Spleen (tissue), 11 donors: ENCODE data around the gene ZSCAN1. TPM values are rescaled to one million over a fixed set of nuclear protein-coding genes. Genes with fewer than 3 reads are reported as not detected.

Experiments used
- DNase-seq: peaks from one replicate; pipeline ENCODE4 v3.0.0-alpha.2; 2020
- H3K27ac ChIP-seq, 8 donors: fragments of 200-600 bp; sonication (generic) in 7 of 8; 1 replicate in 4 of 8; 2 replicates in 4 of 8; pipeline versions ENCODE4 v1.5.0 to v1.8.0; 2016 to 2021; ENCODE audit warnings: inconsistent platforms in 4 of 8, mild to moderate bottlenecking in 4 of 8, moderate library complexity in 1 of 8
- H3K27me3 ChIP-seq, 7 donors: fragments of 200-600 bp; sonication (generic) in 6 of 7; replicated peaks in 1 of 7; 1 replicate in 4 of 7; 2 replicates in 3 of 7; pipeline versions ENCODE4 v1.5.0 to v1.8.0; 2016 to 2021; ENCODE audit warnings: inconsistent platforms in 3 of 7, mild to moderate bottlenecking in 1 of 7
- H3K36me3 ChIP-seq, 6 donors: fragments of 200-600 bp; sonication (generic) in 5 of 6; 1 replicate in 4 of 6; 2 replicates in 2 of 6; pipeline versions ENCODE4 v1.5.0 to v1.8.0; 2016 to 2021; ENCODE audit warnings: inconsistent platforms in 2 of 6
- H3K4me1 ChIP-seq, 6 donors: fragments of 200-600 bp; sonication (generic) in 5 of 6; 1 replicate in 3 of 6; 2 replicates in 3 of 6; pipeline versions ENCODE4 v1.5.0 to v1.8.0; 2016 to 2021; ENCODE audit warnings: inconsistent platforms in 3 of 6
- H3K4me3 ChIP-seq, 8 donors: fragments of 200-600 bp; sonication (generic) in 7 of 8; 1 replicate in 4 of 8; 2 replicates in 4 of 8; pipeline versions ENCODE4 v1.5.0 to v1.8.0; 2016 to 2021; ENCODE audit warnings: inconsistent platforms in 4 of 8, mild to moderate bottlenecking in 4 of 8, moderate library complexity in 2 of 8
- H3K9me3 ChIP-seq, 8 donors: fragments of 200-600 bp; sonication (generic) in 7 of 8; 1 replicate in 4 of 8; 2 replicates in 4 of 8; pipeline versions ENCODE4 v1.5.0 to v1.8.0; 2016 to 2021; ENCODE audit warnings: inconsistent platforms in 4 of 8
- POLR2A ChIP-seq, 3 donors: fragments of 450-650 bp; IDR thresholded peaks; one replicate each; pipeline ENCODE4 v1.5.1; 2017; ENCODE audit warnings: antibody characterized with exemption in 3 of 3, mild to moderate bottlenecking in 1 of 3
- POLR2AphosphoS5 ChIP-seq, 3 donors: sonication (generic); formaldehyde crosslinking; IDR thresholded peaks; one replicate each; pipeline ENCODE4 v1.5.1; 2017; ENCODE audit warnings: antibody characterized with exemption in 3 of 3
- WGBS, 5 donors: extraction: QIAGEN DNeasy Blood & Tissue Kit in 3 of 5; methylation state at CpG; one replicate each; pipeline versions ENCODE4 v1.1.5 to v1.1.7; 2013 to 2018; 5-methylcytosine and 5-hydroxymethylcytosine counted together
- intact Hi-C: fragments of 100-400 bp; cut with DNase I; formaldehyde crosslinking; loops from one replicate; pipeline ENCODE4 v1.15.0; 2023; ENCODE audit warnings: low total_unique reads
- polyA plus RNA-seq, 3 donors: library from polyadenylated mRNA; stranded (reverse); fragments of 200-250 nt; gene quantifications; one replicate each; pipeline ENCODE4 v1.2.1, GENCODE V29; 2013
- total RNA-seq, 7 donors: library from RNA; depleted of rRNA in 3 of 7; stranded (reverse); fragments of >200 nt in 3 of 7; fragmentation: NEBNext Ultra II Directional in 4 of 7; extraction: Animal tissue kit (Norgen Biotek cat#: 25700) in 4 of 7; gene quantifications; one replicate each; pipeline versions ENCODE4 v1.1.0 to v1.2.1, GENCODE V29; 2016 to 2021
- TF ChIP-seq, protein P1 (sequence below), 11 experiments: fragments of 200-600 bp in 7 of 11; fragments of 450-650 bp in 4 of 11; sonication (generic) in 4 of 11; IDR thresholded peaks in 8 of 11; conservative IDR thresholded peaks in 3 of 11; 1 replicate in 7 of 11; 2 replicates in 4 of 11; pipeline versions ENCODE4 v1.4.0 to v1.8.0; 2016 to 2021; ENCODE audit warnings: antibody characterized with exemption in 11 of 11, inconsistent platforms in 4 of 11, mild to moderate bottlenecking in 1 of 11
- donor health status: healthy with polysubstance abuse.
- donor health status: DM: no; HTN: no; CAD: no; lungs with moderate emphysema.
- donor health status: DM: no; HTN: no; CAD: no.
- donor health status: Bipolar disorder and iron deficiency.
- donor health status: healthy.
- donor health status: DM: no; HTN: no; CAD: no.
- donor health status: DM: yes; HTN: yes; CAD: no.

The ZSCAN1 gene
- total and polyA plus RNA-seq, 10 donors, result 0.08 to 0.24 TPM; not detected in 8

DNA sequence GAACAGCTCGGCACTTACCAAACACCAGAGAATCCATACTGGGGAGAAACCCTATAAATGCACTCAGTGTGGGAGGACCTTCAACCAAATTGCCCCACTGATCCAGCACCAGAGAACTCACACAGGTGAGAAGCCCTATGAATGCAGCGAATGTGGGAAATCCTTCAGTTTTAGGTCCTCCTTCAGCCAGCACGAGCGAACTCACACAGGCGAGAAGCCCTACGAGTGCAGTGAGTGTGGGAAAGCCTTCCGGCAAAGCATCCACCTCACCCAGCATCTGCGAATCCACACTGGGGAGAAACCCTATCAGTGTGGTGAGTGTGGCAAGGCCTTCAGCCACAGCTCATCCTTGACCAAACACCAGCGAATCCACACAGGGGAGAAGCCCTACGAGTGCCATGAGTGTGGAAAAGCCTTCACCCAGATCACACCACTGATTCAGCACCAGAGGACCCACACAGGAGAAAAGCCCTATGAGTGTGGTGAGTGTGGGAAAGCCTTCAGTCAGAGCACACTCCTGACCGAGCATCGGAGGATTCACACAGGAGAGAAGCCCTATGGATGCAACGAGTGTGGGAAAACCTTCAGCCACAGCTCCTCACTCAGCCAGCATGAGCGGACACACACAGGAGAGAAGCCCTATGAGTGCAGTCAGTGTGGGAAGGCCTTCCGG, 33.6 kb downstream of the ZSCAN1 start:
- DNase-seq, result no peak
- Histone ChIP-seq H3K9me3 (peaks cover 22 to 100% (median 100%) of the 10 kb centered on the region in 8 donors), H3K36me3 (peaks cover 2 to 69% (median 40%) of the 10 kb centered on the region in 6 donors), H3K27me3 (no peaks in the 10 kb centered on the region), H3K4me3 (peak overlapping the region in 1 of 8 donors; percentile 21), H3K27ac (no peak overlapping the region), H3K4me1 (no peaks in the 10 kb centered on the region)
- WGBS, 5 donors, result 87 to 98% (median 95%) methylated on average over 15 of the region's 15 CpGs
- TF ChIP-seq POLR2AphosphoS5 (IDR thresholded peaks at IDR 0.05) (no peak), POLR2A (IDR thresholded peaks at IDR 0.05) (no peak)
- TF ChIP-seq, protein P1, sequence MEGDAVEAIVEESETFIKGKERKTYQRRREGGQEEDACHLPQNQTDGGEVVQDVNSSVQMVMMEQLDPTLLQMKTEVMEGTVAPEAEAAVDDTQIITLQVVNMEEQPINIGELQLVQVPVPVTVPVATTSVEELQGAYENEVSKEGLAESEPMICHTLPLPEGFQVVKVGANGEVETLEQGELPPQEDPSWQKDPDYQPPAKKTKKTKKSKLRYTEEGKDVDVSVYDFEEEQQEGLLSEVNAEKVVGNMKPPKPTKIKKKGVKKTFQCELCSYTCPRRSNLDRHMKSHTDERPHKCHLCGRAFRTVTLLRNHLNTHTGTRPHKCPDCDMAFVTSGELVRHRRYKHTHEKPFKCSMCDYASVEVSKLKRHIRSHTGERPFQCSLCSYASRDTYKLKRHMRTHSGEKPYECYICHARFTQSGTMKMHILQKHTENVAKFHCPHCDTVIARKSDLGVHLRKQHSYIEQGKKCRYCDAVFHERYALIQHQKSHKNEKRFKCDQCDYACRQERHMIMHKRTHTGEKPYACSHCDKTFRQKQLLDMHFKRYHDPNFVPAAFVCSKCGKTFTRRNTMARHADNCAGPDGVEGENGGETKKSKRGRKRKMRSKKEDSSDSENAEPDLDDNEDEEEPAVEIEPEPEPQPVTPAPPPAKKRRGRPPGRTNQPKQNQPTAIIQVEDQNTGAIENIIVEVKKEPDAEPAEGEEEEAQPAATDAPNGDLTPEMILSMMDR (IDR thresholded peaks at IDR 0.05 in 8 of 11, conservative IDR thresholded peaks at IDR 0.05 in 3 of 11), result no peak
- intact Hi-C loops, result no loop called here

DNA sequence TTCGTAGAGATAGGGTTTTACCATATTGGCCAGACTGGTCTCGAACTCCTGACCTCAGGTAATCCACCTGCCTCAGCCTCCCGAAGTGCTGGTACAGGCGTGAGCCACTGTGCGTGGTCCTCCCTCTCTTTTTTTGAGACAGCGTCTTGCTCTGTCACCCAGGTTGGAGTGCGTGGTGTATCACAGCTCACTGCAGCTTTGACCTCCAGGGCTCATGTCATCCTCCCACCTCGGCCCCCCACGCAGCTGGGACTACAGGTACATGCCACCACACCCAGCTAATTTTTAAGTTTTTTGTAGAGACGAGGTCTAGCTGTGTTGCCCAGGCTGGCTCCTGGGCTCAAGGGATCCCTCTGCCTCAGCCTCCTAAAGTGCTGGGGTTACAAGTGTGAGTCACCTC, 46.0 kb downstream of the ZSCAN1 start:
- no peaks in the 10 kb centered on the region for H3K27me3 ChIP-seq
- no peak overlapping the region for H3K27ac ChIP-seq
- WGBS, 5 donors, result 88 to 92% (median 91%) methylated on average over 10 of the region's 10 CpGs
- DNase-seq, result no peak
- intact Hi-C loops, result loop anchor here (10.0 kb wide), 1 partner anchor 45 kb away; no protein-coding TSS in a partner anchor
- H3K9me3 ChIP-seq, result peaks cover 0 to 100% (median 100%) of the 10 kb centered on the region in 8 donors
- no peaks in the 10 kb centered on the region for H3K4me1 ChIP-seq
- TF ChIP-seq POLR2AphosphoS5 (IDR thresholded peaks at IDR 0.05) (no peak), POLR2A (IDR thresholded peaks at IDR 0.05) (no peak)
- TF ChIP-seq, protein P1 (IDR thresholded peaks at IDR 0.05 in 8 of 11, conservative IDR thresholded peaks at IDR 0.05 in 3 of 11), result no peak
- no peak overlapping the region for H3K4me3 ChIP-seq
- H3K36me3 ChIP-seq, result peaks cover 6 to 26% (median 12%) of the 10 kb centered on the region in 6 donors

DNA sequence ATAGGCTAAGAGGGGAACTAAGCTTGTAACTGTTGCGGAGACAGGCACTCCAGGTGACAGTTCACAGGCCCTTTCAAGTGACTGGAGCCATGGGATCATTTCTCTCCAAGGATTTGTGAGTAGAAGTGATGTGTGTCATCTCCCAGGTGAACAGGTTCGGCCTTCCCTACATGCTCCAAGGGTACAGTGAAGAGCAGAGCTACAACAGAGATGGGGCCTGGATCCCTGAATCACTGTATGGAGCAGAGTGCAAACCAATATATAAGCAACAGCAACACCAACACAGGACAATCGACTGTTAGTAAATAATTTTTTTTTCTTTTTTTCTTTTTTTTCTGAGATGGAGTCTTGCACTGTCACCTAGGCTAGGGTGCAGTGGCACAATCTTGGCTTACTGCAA, 49.2 kb downstream of the ZSCAN1 start:
- TF ChIP-seq POLR2AphosphoS5 (IDR thresholded peaks at IDR 0.05), result no peak
- intact Hi-C loops, result no loop called here
- 90 to 97% (median 93%) methylated on average over 3 of the region's 3 CpGs for WGBS, 5 donors
- peaks cover 8 to 55% (median 35%) of the 10 kb centered on the region in 6 donors for H3K36me3 ChIP-seq
- H3K27me3 ChIP-seq, result no peaks in the 10 kb centered on the region
- no peak overlapping the region for H3K27ac ChIP-seq
- no peak overlapping the region for H3K4me3 ChIP-seq
- H3K4me1 ChIP-seq, result no peaks in the 10 kb centered on the region
- DNase-seq, result no peak
- H3K9me3 ChIP-seq, result peaks cover 0 to 100% (median 100%) of the 10 kb centered on the region in 8 donors

DNA sequence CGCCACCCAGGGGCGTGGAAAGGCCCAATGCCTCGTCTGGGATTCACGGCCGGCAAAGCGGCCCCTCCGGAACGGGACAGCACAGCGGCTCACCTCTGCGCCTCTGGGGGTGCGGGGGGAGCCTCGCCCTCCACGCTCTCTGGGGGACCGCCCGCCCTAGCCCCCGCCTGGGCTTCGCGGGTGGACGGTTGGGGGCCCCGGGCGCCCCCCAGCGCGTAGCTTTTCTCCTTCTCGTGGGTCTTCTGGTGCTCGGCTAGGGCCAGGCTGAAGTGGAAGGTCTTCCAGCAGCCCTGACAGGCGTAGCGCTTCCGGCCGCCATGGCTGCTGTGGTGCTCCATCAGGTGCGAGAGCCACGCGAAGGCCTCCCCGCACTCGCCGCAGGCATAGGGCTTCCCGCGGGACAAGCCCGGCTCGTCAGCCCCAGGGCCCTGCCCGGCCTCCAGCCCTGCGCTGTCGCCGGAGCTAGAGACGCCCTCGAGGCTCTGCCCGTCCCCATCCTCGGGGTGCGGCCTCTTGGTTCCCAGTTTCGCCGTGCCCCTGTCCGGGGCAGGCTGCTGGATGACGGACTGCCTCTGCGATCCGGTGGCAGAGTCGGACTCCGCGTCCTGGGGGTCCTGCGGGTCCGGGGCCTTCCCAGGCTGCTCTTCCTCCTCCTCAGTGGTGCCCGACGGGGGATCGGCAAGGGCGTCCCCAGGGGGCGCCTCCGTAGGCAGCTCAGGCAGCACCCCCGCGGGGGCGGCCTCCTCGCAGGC, 50.9 kb downstream of the ZSCAN1 start:
- H3K4me1 ChIP-seq, result no peaks in the 10 kb centered on the region
- H3K36me3 ChIP-seq, result peaks cover 8 to 67% (median 35%) of the 10 kb centered on the region in 6 donors
- H3K27me3 ChIP-seq, result no peaks in the 10 kb centered on the region
- H3K4me3 ChIP-seq, result no peak overlapping the region
- no peak overlapping the region for H3K27ac ChIP-seq
- WGBS, 5 donors, result 96 to 98% (median 97%) methylated on average over 41 to 69 of the region's 69 CpGs
- no peak for DNase-seq
- H3K9me3 ChIP-seq, result peaks cover 0 to 98% (median 97%) of the 10 kb centered on the region in 8 donors
- TF ChIP-seq POLR2A (IDR thresholded peaks at IDR 0.05) (no peak), POLR2AphosphoS5 (IDR thresholded peaks at IDR 0.05) (peak in 1 of 3 donors; percentile 49)
- TF ChIP-seq, protein P1 (IDR thresholded peaks at IDR 0.05 in 8 of 11, conservative IDR thresholded peaks at IDR 0.05 in 3 of 11), result no peak
- intact Hi-C loops, result no loop called here
